ENCODE measurements around the gene SCMH1. TPM values are rescaled to one million over a fixed set of nuclear protein-coding genes. Genes with fewer than 3 reads are reported as not detected.
A peak's percentile ranks its signal among the peaks of the same experiment; 100 is the strongest.

The SCMH1 gene
- total RNA-seq, 2 experiments from 2014 or later = 47.0 to 47.7 TPM

DNA sequence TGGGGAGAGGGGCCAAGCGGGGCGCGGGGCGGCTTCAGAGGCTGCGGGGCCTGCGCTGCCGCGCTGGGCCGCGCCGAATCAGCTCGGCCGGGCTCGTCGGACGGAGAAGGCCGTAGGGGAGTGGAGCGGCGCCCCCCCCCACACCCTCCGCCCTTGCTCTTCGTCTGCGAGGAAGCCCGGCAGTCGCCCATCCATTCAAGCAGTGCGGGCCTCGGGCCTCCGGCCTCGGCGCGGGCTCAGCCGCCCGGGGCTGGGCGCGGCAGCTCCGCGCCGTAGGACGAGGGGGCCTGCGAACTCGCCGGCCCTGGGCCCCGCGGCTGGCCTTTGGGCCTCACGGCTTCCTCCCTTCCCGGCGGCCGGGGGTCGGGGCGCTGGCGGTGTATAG is 262.0 kb downstream of the SCMH1 start:
- Histone ChIP-seq H3K4me1 (ENCODE audit: insufficient read depth, low read length, poor library complexity, severe bottlenecking) (peaks cover 25% of the 10 kb centered on the region), H3K36me3 (ENCODE audit: insufficient read depth, low read length) (peaks cover 49% of the 10 kb centered on the region), H4K20me1 (ENCODE audit: insufficient read depth, low read length) (peaks cover 33% of the 10 kb centered on the region), H2AFZ (ENCODE audit: low read length) (peak overlapping the region; percentile 39; the same call in 1 of the 2 replicates), H3K9me2 (ENCODE audit: insufficient read depth, low read length) (no peaks in the 10 kb centered on the region), H3K4me3 (ENCODE audit: low read depth, low read length, poor library complexity, severe bottlenecking) (peak overlapping the region; percentile 100), H3K9me3 (ENCODE audit: low read length) (no peaks in the 10 kb centered on the region), H3K4me2 (ENCODE audit: low read length) (peak overlapping the region; percentile 83), H3K79me2 (ENCODE audit: insufficient read depth, low read depth, low read length) (peaks cover 51% of the 10 kb centered on the region), H3K27ac (ENCODE audit: low read depth, low read length, poor library complexity, severe bottlenecking) (peak overlapping the region; percentile 79)
- DNase-seq (ENCODE audit: low spot score) = peak; percentile 46
- no TSS peak for BruUV-seq (replicated peaks)
- ChIA-PET CTCF (ENCODE audit: unreplicated experiment) (no interaction called here), POLR2A (interaction anchor here (0.6 to 1.1 kb wide), 2 partner anchors 23 to 1166 kb away, joined by 3 read pairs; no protein-coding TSS in a partner anchor)
- TF ChIP-seq, protein P1, sequence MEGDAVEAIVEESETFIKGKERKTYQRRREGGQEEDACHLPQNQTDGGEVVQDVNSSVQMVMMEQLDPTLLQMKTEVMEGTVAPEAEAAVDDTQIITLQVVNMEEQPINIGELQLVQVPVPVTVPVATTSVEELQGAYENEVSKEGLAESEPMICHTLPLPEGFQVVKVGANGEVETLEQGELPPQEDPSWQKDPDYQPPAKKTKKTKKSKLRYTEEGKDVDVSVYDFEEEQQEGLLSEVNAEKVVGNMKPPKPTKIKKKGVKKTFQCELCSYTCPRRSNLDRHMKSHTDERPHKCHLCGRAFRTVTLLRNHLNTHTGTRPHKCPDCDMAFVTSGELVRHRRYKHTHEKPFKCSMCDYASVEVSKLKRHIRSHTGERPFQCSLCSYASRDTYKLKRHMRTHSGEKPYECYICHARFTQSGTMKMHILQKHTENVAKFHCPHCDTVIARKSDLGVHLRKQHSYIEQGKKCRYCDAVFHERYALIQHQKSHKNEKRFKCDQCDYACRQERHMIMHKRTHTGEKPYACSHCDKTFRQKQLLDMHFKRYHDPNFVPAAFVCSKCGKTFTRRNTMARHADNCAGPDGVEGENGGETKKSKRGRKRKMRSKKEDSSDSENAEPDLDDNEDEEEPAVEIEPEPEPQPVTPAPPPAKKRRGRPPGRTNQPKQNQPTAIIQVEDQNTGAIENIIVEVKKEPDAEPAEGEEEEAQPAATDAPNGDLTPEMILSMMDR (conservative IDR thresholded peaks at IDR 0.05; ENCODE audit: low read length) = no peak
- no peak for TF ChIP-seq EZH2phosphoT487 (IDR thresholded peaks at IDR 0.05; ENCODE audit: borderline replicate concordance, low read depth, low read length)
- intact Hi-C loops (cut with micrococcal nuclease; ENCODE audit: unreplicated experiment) = loop anchor here (2.0 kb wide), 1 partner anchor 23 kb away; no protein-coding TSS in a partner anchor

- no peaks in the 10 kb centered on the region for H3K9me3 ChIP-seq (ENCODE audit: low read length)
- H2AFZ ChIP-seq (ENCODE audit: low read length) = peak within 1 kb of the TSS; percentile 82
- no peaks in the 10 kb centered on the region for H3K9me2 ChIP-seq (ENCODE audit: insufficient read depth, low read length)
- H3K4me1 ChIP-seq (ENCODE audit: insufficient read depth, low read length, poor library complexity, severe bottlenecking) = peaks cover 25% of the 10 kb centered on the region
- ChIA-PET POLR2A (interaction anchor here (0.5 to 1.1 kb wide), 7 partner anchors 8 to 1166 kb away, joined by 3 to 4 read pairs (median 3); no protein-coding TSS in a partner anchor), CTCF (ENCODE audit: unreplicated experiment) (interaction anchor here (0.7 kb wide), 1 partner anchor 60 kb away, joined by 3 read pairs; no protein-coding TSS in a partner anchor)
- peaks cover 45% of the 10 kb centered on the region for H3K79me2 ChIP-seq (ENCODE audit: insufficient read depth, low read depth, low read length)
- intact Hi-C loops (cut with micrococcal nuclease; ENCODE audit: unreplicated experiment) = loop anchor here (2.0 to 5.0 kb wide), 2 partner anchors 23 to 1058 kb away; no protein-coding TSS in a partner anchor
- peak within 1 kb of the TSS; percentile 79 for H3K27ac ChIP-seq (ENCODE audit: low read depth, low read length, poor library complexity, severe bottlenecking)
- peak; percentile 95 for DNase-seq (ENCODE audit: low spot score)
- TF ChIP-seq EZH2phosphoT487 (IDR thresholded peaks at IDR 0.05; ENCODE audit: borderline replicate concordance, low read depth, low read length) = no peak
- TF ChIP-seq, protein P1 (conservative IDR thresholded peaks at IDR 0.05; ENCODE audit: low read length) = peak; percentile 70
- BruUV-seq (replicated peaks) = no TSS peak
- peaks cover 28% of the 10 kb centered on the region for H4K20me1 ChIP-seq (ENCODE audit: insufficient read depth, low read length)
- peak within 1 kb of the TSS; percentile 83 for H3K4me2 ChIP-seq (ENCODE audit: low read length)
- H3K4me3 ChIP-seq (ENCODE audit: low read depth, low read length, poor library complexity, severe bottlenecking) = peak within 1 kb of the TSS; percentile 100
- peaks cover 43% of the 10 kb centered on the region for H3K36me3 ChIP-seq (ENCODE audit: insufficient read depth, low read length)
These were observed 262.7 kb downstream of the SCMH1 start, which contains the start of gene CTPS1 for GRCh38 chr1:40979241-40980067. CTPS1 (plus strand) TSS chr1:40979696; CDS start chr1:40983291, 3,595 bp downstream.

Data from OCI-LY7 (cell line).